HG03159 (cell line): ENCODE data around the gene AOPEP.
"Not testable (repeated sequence)": the region's sequence is repeated elsewhere in the genome, so short reads cannot be mapped to it uniquely, and the experiment has no call there.

Source experiments
- ATAC-seq: cut with Tn5 transposase; IDR thresholded peaks from one replicate; pipeline ENCODE4 v1.9.1; 2021; ENCODE audit warnings: mild to moderate bottlenecking, moderate library complexity; ENCODE audit not compliant: unreplicated experiment

AOPEP gene

DNA sequence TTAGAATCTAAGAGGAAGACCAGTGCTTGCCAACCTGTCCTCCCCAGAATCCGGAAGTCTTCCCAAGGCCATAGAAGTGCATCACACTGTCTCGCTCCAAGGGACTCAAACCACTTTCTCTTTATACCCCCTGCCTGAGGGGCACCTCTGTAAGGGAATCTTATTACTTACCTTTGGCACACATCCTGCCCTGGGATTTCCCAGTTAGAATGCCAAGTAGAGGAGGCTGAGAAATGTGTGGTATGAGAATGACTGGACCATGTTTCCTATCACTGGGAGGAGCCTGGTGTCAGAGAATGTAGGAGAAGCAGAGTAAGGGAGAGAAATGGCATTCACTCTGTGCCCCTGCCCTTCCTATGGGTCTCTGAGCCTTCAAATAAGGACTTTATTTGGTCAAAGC is 85.8 kb downstream of the AOPEP start:
- no peak for ATAC-seq

DNA sequence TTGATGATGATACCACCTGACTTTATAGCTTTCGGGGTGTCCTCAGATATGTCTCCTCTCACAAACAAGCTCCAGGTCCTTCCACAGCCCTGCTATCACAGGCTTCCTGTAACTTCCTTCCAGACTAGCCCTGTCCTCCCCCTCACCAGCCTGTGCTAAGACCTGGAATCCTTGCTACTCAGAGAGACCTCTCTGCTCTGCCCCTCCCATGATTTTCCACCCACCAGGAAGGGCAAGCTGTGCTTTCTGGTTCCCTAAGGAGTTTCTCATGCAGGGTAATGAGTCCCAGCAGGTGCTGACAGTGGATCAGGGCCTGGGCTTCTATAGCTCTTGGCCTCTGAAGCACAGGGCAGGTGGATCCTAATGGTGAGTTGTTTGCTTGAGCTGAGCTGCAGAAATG is 86.9 kb downstream of the AOPEP start:
- ATAC-seq, result no peak

DNA sequence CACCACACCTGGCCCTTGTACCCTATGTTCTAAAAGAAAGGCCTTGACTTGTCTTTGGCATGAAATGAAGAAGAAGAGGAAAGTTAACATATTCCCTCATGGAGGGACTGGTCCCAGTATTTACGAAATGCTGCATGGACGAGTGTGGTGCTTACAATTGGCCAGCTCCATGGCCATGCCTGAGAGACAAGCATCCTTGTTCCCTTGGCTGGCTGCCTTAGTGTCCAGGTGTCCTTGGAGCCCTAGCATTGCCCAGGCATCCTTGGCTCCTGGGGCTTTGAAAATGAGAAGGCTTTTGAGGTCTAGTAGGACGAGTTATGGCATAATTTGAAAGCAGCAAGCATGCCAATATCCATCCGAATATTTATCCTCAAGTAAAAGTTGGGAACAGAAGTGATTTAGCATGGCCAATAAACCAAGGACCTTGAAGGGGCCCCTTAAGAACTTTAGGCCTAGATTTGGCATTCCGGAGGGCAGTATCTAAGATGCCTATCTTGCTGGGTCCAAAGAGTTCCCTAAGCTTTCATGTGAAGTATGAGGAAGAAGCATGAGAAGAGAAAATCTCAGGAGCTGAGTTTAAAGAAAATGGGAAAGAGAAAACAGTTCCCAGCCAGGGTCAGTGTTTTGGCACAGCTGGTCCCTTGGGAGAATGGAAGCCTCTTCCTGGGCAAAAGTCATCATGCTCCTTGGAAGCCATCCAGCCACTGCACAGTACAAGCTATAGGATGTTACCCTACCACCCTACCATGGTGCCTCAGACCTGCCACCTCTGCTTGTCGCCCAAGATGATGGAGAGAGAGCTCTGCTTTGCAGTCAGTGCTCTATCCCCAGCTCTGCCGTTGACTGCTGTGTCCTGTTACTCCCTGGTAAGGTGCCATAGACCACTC is 91.0 kb downstream of the AOPEP start:
- no peak for ATAC-seq

DNA sequence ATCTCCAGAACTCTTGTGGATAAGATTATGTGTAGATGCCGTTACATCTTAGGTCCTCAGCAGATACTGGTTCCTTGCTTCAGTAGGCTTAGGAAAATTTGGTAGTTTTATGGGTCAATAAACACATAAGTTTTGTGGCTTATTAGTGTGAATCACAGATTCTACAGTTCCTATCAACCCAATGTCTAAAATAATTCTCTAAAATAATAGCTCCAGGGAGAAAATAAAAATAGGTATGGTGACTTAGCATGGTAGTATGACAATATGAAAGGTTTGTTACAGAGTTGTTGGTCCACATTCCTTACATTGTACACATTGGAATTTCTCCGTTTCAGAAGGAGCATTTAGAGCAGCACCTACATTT is 91.7 kb downstream of the AOPEP start:
- no peak for ATAC-seq

DNA sequence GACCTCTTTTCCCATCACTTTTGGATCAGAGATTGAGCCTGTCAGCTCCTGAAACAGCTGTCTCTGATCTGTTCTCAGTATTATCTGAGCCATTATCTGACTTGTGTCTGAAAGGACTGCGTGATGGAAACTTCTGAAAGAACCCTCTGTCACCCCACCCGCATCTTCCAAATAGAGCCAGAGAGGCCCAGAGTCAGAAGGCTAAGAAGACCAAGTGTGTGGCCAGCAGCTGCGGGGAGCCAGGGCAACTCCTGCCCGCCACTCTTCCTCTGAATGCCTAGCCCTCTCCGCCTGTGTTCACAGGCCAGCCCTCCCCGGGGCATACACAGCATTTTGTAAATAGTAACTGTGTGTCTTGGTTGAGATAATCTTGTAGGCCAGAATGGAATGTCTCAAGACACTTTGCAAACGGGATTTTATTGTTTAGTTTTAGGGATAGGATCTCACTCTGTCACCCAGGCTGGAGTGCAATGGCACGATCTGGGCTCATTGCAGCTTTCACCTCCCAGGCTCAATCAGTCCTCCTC is 92.7 kb downstream of the AOPEP start:
- ATAC-seq, result no peak

DNA sequence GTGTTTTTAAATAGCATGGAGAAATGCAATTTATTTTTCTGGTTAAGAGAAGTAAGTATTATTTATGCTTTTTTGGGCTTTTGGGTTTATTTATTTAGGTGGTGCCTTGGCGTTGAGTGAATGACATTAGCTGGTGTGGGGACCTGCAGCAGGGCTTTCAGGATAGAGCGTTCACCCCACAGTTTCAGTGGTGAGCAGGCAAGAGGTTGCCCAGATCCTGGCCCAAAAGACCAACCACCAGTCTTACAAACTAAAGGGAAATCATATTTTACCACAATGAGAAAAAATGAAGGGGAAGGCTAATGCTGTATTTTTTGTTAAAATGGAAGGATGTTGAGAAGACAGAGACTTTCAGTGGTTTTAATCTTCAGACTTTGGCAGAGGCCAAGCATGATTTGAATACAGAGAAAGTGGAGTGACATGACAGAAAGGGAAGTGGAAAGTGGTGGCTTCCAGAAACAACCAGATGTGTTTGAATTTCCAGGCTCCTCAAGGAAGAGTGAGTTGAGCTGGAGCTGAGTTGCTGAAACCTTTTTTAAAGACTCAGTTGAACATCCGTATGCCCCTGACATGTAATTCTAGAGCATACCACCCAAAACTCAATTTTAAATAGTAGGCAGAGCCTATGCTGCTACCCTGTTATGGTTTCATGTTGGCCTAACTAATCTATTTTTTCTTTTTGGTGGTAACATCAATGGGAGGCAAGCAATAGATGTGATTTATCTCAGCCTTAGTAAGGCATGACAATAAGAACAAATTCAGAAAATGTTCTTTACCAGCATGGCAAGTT is 94.8 kb downstream of the AOPEP start:
- ATAC-seq, result peak; percentile 79

DNA sequence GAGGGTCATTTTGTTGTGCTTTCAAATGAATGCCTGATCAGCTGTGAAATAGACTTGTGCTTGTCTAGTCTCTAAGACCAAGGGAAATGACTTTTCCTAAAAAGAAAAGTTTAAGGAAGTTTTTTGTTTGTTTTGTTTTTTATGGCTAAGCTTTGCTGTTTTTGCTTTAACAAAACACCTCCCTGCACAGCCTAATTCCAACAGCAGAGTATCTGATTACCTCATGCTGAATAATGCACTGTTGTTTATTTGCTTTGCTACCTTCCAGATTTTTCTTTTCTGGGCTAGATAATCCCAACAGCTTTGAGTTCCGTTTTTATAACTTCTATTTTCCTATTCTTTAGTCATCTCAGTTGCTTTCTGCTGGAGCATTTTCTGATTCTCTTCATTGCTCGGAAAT is 95.8 kb downstream of the AOPEP start:
- no peak for ATAC-seq

DNA sequence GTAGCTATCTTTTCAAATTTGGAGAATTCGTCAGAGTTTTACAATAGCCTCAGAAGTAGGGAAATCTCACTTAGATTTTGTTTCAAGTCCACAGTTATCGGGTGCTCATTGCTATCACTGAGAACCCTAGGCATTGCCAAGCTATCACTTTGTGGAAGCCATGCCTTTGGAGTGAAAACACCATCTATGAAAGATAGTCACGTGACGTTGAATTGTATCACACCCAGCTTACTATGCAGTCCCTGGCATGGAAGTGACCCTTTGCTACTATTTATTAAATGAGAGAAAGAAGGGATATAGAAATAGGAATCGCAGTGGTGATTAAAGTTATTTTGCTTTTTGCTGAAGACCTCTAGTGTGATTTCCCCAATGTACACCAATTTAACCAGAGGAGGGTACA is 97.2 kb downstream of the AOPEP start:
- ATAC-seq, result no peak

DNA sequence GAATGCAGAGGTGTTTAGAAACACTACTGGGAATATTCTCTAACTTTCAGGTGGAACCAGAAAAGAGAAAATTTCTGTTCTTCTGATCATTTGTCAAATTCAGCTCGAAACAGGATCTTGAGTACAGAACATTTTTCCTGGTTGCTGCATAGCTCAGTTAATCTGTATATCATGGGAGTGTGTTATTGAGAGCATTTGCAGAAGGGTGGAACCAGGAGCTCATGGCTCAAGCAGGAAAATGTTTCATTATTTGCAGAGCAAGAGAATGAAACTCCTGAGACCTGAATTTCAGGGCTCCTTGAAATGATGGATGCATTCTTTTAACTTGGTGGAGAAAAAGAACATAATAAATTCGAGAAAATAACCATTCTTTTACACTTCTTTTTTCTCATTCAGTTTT is 97.9 kb downstream of the AOPEP start:
- no peak for ATAC-seq

DNA sequence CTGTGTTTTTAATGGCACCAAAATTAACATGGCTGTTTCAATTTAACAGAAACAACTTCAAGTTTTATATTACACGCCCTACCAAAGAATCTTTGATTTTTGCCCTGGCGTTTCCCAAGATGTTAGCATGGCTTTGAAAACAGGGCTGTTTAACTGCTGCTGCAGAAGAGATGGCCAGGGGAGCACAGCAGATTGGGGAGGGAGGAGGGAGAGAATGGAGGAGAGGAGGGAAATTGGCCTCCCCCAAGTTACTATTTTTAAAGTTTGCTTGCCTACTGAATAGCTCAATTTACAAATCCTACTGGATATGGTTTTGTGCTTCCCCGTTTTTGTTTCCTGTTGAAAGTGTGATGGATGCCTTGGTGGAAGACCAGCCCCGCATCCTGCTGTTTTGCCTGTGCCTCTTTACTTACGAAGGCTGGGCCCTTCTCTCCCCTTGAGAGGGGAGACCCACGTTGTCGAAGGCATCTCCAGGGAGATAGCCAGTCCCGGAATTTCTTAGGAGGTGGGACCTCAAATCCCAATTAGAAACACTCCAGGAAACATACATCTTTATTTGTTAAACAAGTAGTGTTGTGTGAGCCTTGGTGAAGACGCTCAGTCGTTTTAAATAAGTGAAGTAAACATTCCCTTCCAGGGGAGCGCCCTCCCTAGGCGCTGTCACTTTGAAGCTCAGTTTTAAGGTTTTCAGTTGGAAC is 98.6 kb downstream of the AOPEP start:
- no peak for ATAC-seq

DNA sequence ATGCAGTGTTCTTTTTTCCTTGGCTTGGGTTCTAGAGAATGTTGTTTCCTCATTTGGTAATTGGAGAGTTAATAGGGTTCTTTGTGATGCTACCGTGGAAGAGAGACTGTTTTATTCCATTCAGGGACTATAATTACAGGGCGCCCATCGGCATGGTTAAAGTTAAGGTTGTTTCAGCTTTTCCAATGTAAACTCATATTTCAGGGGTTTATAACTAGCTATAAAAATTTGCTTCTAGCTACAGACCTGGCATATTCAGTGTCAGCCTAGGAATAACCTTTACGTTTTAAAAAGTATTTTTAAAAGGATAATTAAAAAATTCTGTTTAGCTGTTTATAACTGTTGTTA is 99.1 kb downstream of the AOPEP start:
- no peak for ATAC-seq

DNA sequence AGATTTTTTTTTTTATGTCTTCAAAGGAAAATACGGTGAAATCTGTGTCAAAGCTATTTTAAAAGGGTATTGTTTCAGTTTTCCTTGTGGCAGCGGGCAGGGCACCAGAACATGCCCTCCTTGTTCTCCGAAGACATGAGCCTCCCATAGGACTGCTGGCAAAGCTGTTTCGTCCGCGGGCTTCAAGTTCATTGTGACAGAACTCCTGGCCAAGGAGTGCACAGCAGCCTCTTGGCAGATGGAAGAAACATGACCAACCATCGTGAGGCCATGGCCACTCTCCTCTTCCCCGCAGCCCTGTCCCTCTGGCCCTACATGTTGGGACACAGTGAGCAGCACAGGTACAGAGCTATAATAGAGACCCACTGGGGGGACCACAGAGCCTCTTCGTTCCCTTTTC is 99.5 kb downstream of the AOPEP start:
- ATAC-seq, result no peak

DNA sequence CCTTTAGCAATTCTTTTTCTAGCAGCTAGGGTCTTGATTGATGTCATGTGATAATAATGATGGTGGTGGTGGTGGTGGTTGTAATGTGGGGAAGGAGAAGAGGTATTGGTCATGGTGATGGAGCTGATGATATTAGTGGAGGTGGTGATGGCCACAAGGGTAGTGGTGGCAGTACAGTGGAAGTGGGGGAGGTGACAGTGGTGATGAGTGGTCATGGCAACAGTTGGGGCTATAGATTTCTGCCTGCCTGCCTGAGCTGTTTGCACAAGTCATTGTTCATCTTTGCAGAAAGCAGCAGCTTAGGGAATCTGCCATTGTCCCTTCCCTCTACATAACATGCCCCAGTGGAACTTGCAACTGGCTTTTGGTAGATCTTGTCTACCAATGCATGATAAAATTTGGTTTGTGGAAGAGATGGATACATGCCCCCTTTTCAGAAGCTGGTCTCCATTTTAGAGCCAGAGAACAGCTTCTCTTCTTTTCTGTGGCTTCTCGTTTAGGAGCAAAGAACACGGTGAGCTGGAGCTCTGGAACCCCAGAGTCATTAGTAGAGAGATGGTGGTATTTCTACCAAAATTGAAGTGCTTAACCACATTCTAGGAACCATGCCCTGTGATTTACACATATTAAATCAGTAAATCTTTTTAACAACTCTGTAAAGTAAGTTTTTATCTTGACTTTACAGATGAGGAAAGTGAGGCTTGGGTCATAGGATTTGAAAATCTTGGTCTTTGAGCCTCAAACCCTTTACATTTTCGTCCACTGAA is 100.3 kb downstream of the AOPEP start:
- no peak for ATAC-seq

DNA sequence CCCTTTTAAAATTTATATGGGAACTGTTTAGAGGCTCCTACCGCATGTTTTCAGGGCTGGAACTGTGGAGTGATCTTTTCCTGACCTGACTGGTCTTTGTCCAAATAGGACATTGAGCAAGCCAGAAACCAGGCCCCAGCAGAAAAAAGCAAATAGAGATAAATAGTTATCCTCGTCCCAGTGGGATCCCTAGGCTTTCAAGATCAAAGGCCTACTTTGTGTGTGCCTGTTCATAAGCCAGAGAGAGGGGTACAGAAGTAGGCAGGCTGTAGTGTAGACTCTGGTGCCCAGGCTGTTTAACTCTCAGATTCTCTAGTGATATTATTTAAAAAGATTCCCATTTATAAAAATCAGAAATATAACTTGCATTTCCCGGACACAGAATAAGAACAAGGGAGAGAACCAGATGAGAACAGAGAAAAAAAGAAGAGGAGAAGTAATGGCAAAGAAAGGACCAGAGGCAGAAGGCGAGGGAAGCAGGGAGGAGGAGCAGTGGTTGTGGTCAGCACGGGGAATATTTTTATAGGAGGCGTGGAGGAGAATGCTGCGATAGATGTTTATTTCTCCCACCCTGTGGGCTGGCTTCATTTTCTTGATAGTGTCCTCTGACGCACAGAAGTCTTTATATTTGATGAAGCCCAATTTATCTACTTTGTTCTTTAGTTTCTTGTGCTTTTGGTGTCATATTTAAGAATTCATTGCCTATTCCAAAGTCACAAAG is 101.2 kb downstream of the AOPEP start:
- no peak for ATAC-seq

DNA sequence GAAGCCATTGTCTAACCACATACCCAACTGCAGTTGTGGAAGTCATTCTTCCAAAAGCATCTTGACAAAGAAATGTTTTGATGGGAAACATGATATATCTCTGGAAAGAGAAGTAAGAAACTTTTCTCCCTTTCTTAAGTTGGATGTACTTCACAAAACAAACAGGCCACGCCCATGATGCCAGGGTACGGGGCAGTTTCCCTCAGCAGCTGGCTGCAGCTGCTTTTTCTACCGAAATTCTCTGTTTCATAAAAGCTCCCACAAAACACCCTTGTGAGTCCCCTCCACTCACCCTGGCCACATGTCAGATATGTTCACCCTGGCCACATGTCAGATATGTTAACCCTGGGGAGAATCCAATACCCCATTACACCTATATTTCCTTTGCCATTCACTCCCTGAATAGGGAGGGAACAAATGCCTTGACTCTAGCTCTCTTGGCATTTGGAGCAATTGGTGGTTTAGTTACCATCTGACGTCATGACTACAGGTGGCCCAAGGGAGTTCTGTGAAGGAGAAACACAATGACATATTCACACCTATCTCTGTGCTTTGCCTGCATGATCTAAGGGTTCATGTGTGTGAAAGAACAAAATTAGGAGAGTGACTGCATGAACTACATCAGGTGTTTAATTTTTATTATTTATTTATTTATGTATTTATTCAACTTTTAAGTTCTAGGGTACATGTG is 103.0 kb downstream of the AOPEP start:
- no peak for ATAC-seq

DNA sequence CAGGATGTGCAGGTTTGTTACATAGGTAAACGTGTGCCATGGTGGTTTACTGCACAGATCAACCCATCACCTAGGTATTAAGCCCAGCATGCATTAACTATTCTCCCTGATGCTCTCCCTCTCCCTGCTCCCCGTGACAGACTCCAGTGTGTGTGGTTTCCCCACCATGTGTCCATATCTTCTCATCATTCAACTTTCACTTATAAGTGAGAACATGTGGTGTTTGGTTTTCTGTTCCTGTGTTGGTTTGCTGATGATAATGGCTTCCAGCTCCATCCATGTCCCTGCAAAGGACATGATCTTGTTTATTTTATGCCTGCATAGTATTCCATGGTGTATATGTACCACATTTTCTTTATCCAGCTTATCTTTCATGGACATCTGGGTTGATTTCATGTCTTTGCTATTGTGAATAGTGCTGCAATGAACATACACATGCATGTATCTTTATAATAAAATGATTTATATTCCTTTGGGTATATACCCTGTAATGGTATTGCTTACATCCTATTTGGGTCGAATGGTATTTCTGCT is 103.6 kb downstream of the AOPEP start:
- ATAC-seq, result not testable (repeated sequence)

DNA sequence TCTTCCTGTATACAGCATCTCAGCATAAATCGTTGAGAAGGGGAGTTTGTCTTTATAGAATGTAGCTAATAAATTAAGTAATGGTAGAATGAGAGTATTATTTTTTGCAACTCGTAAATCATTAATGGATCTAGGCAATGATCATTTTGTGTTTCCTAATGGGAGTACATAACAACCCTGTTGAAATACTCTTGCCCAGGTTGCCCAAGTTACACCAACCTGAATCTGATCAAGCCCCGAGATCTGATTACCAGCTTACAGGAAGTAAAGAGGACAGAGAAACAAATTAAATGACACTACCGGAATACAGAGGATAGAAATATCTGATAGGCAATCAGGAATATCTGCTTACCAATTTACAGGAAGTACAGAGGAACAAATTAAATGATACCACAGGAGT is 107.3 kb downstream of the AOPEP start:
- ATAC-seq, result no peak

DNA sequence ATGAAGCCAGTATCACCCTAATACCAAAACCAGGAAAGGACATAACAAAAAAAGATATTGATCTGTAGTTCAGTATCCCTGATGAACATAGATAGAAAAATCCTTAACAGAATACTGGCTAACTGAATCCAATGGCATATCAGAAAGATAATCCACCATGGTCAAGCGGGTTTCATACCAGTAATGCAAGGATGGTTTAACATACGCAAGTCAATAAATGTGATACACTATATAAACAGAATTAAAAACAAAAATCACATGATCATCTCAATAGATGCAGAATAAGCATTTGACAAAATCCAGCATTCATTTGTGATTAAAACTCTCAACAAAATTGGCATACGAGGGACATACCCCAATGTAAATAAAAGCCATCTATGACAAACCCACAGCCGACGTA is 110.9 kb downstream of the AOPEP start:
- no peak for ATAC-seq

DNA sequence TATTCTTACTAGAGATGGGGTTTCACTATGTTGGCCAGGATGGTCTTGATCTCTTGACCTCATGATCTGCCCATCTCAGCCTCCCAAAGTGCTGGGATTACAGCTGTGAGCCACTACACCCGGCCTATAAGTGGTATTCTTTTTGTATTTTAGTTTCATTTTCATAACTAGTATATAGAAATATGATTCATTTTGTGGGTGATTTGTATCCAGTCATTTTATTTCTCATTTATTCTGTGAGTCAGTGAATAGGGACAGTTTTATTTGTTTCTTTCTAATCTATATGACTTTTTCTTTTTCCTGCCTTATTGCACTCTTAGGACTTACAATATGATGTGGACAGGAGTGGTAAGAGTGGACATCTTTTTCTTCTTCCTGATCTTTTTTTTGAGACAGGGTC is 112.9 kb downstream of the AOPEP start:
- no peak for ATAC-seq
